SK-N-SH (cell line): ENCODE measurements around the gene GPD1L. TPM values are rescaled to one million over a fixed set of nuclear protein-coding genes. Genes with fewer than 3 reads are reported as not detected.

Experiments used
- CTCF ChIA-PET: fragments of 300-600, 350-600 bp; formaldehyde crosslinking; extraction: SDS; loops from one replicate; lab custom pipeline; 2021; lab: Yijun Ruan, JAX
- POLR2A ChIA-PET: fragments of 350-600 bp; sonication (Branson Sonifier 250); formaldehyde crosslinking; extraction: SDS; loops from one replicate; lab custom pipeline; 2020; ENCODE audit warnings: antibody characterized with exemption, inconsistent platforms; lab: Yijun Ruan, JAX
- DNase-seq: peaks from one replicate; pipeline ENCODE4 v3.0.0; 2012
- H2AFZ ChIP-seq: fragments of 200-600 bp; sonication (generic); 2 replicates; pipeline ENCODE4 v1.8.1; 2016; ENCODE audit warnings: antibody characterized with exemption, mild to moderate bottlenecking, low read depth
- H3F3A ChIP-seq: fragments of 200-600 bp; sonication (generic); replicated peaks from 2 replicates; pipeline ENCODE3; 2016; ENCODE audit warnings: antibody characterized with exemption, mild to moderate bottlenecking; ENCODE audit not compliant: insufficient read depth
- H3K27ac ChIP-seq, 2 experiments: fragments of 200-500 bp in 1 of 2; fragments of 200-600 bp in 1 of 2; sonication (Bioruptor generic) in 1 of 2; sonication (generic), shearing (Covaris generic) in 1 of 2; 2 replicates each; pipeline versions ENCODE4 v1.5.1 to v1.6.1; 2014 to 2016; ENCODE audit warnings: low read depth in 2 of 2, inconsistent platforms in 1 of 2, low read length in 1 of 2, mild to moderate bottlenecking in 1 of 2, mixed read lengths in 1 of 2
- H3K27me3 ChIP-seq: fragments of 200-600 bp; sonication (generic), shearing (Covaris generic); 2 replicates; pipeline ENCODE4 v1.6.1; 2016; ENCODE audit warnings: mixed run types; ENCODE audit not compliant: insufficient read depth
- H3K36me3 ChIP-seq, 2 experiments: fragments of 200-500 bp in 1 of 2; fragments of 200-600 bp in 1 of 2; sonication (Bioruptor generic) in 1 of 2; sonication (generic) in 1 of 2; replicated peaks in 1 of 2; 2 replicates each; pipeline versions ENCODE3 to v1.5.1; 2014 to 2016; ENCODE audit warnings: low read length in 1 of 2, mild to moderate bottlenecking in 1 of 2; ENCODE audit not compliant: insufficient read depth in 2 of 2, control insufficient read depth in 1 of 2
- H3K4me1 ChIP-seq, 2 experiments: fragments of 200-500 bp in 1 of 2; fragments of 200-600 bp in 1 of 2; sonication (Bioruptor generic) in 1 of 2; sonication (generic), shearing (Covaris generic) in 1 of 2; 2 replicates each; pipeline versions ENCODE4 v1.5.1 to v1.6.1; 2014 to 2016; ENCODE audit warnings: low read depth in 1 of 2, low read length in 1 of 2, mixed run types in 1 of 2; ENCODE audit not compliant: insufficient read depth in 2 of 2, control insufficient read depth in 1 of 2
- H3K4me2 ChIP-seq: fragments of 200-600 bp; sonication (generic), shearing (Covaris generic); 2 replicates; pipeline ENCODE4 v1.6.1; 2017; ENCODE audit warnings: mixed run types
- H3K4me3 ChIP-seq, 2 experiments: fragments of 200-500 bp in 1 of 2; fragments of 200-600 bp in 1 of 2; sonication (Bioruptor generic) in 1 of 2; sonication (generic), shearing (Covaris generic) in 1 of 2; 2 replicates each; pipeline versions ENCODE4 v1.5.1 to v1.8.1; 2014 to 2016; ENCODE audit warnings: low read depth in 2 of 2, inconsistent platforms in 1 of 2, low read length in 1 of 2, mild to moderate bottlenecking in 1 of 2, mixed read lengths in 1 of 2, moderate library complexity in 1 of 2
- H3K79me2 ChIP-seq: fragments of 200-600 bp; sonication (generic); 2 replicates; pipeline ENCODE4 v1.8.1; 2017; ENCODE audit warnings: mild to moderate bottlenecking; ENCODE audit not compliant: insufficient read depth
- H3K9ac ChIP-seq: fragments of 200-600 bp; sonication (generic); 2 replicates; pipeline ENCODE4 v1.6.1; 2017; ENCODE audit warnings: mixed run types
- H3K9me2 ChIP-seq: fragments of 200-600 bp; sonication (generic); 2 replicates; pipeline ENCODE4 v1.6.1; 2017; ENCODE audit warnings: mixed run types
- H3K9me3 ChIP-seq: fragments of 200-600 bp; sonication (generic); 2 replicates; pipeline ENCODE4 v1.6.1; 2017; ENCODE audit warnings: mixed run types, mild to moderate bottlenecking, moderate library complexity
- H4K20me1 ChIP-seq: fragments of 200-600 bp; sonication (generic); 2 replicates; pipeline ENCODE4 v1.6.1; 2017; ENCODE audit warnings: mild to moderate bottlenecking, mixed run types; ENCODE audit not compliant: insufficient read depth
- CHD2 ChIP-seq: fragments of 150-350 bp; IDR thresholded peaks from 2 replicates; pipeline ENCODE4 v1.6.1; 2018; ENCODE audit warnings: low read length; ENCODE audit not compliant: partially characterized antibody
- ELF1 ChIP-seq: IDR thresholded peaks from 2 replicates; pipeline ENCODE4 v1.4.0; 2012
- EP300 ChIP-seq, 2 experiments: IDR thresholded peaks; 2 replicates each; pipeline versions ENCODE4 v1.4.0 to v1.6.1; 2012; ENCODE audit warnings: borderline replicate concordance in 1 of 2, low read depth in 1 of 2, low read length in 1 of 2
- EZH2phosphoT487 ChIP-seq: fragments of 200-600 bp; sonication (generic); IDR thresholded peaks from 2 replicates; pipeline ENCODE4 v1.6.1; 2017; ENCODE audit warnings: low read depth, mixed run types, mild to moderate bottlenecking, antibody characterized with exemption, moderate library complexity, borderline replicate concordance
- FOSL2 ChIP-seq: IDR thresholded peaks from 2 replicates; pipeline ENCODE4 v1.4.0; 2012; ENCODE audit warnings: low read depth, mild to moderate bottlenecking, moderate library complexity, borderline replicate concordance
- FOXM1 ChIP-seq: IDR thresholded peaks from 2 replicates; pipeline ENCODE4 v1.4.0; 2012; ENCODE audit warnings: low read depth, mild to moderate bottlenecking
- GATA2 ChIP-seq: sonication (generic); formaldehyde crosslinking; IDR thresholded peaks from 2 replicates; pipeline ENCODE4 v1.5.0; 2020; ENCODE audit warnings: mild to moderate bottlenecking, missing genetic modification reagents
- JUND ChIP-seq: IDR thresholded peaks from 2 replicates; pipeline ENCODE4 v1.4.0; 2012
- MEF2A ChIP-seq: IDR thresholded peaks from 2 replicates; pipeline ENCODE4 v1.4.0; 2012; ENCODE audit warnings: low read depth, borderline replicate concordance
- MXI1 ChIP-seq: IDR thresholded peaks from 2 replicates; pipeline ENCODE4 v1.6.1; 2012; ENCODE audit warnings: mild to moderate bottlenecking, low read depth, low read length, improper control_type of control experiment
- NFIC ChIP-seq: IDR thresholded peaks from 2 replicates; pipeline ENCODE4 v1.4.0; 2012; ENCODE audit warnings: borderline replicate concordance
- NRF1 ChIP-seq: IDR thresholded peaks from 2 replicates; pipeline ENCODE4 v1.6.1; 2012; ENCODE audit warnings: low read depth, mild to moderate bottlenecking, low read length
- POLR2AphosphoS5 ChIP-seq: IDR thresholded peaks from 2 replicates; pipeline ENCODE4 v1.6.1; 2012; ENCODE audit warnings: low read depth, low read length
- RAD21 ChIP-seq: IDR thresholded peaks from 2 replicates; pipeline ENCODE4 v1.6.1; 2012; ENCODE audit warnings: mild to moderate bottlenecking, low read length
- RFX5 ChIP-seq: IDR thresholded peaks from 2 replicates; pipeline ENCODE4 v1.6.1; 2012; ENCODE audit warnings: mild to moderate bottlenecking, improper control_type of control experiment, low read length
- RXRA ChIP-seq: IDR thresholded peaks from 2 replicates; pipeline ENCODE4 v1.4.0; 2012; ENCODE audit warnings: low read depth, mild to moderate bottlenecking, borderline replicate concordance
- SIN3A ChIP-seq: IDR thresholded peaks from 2 replicates; pipeline ENCODE4 v1.6.1; 2012; ENCODE audit warnings: low read depth, mild to moderate bottlenecking, low read length, moderate library complexity, borderline replicate concordance
- TAF1 ChIP-seq: IDR thresholded peaks from 2 replicates; pipeline ENCODE4 v1.6.1; 2012; ENCODE audit warnings: low read depth, mild to moderate bottlenecking, low read length, moderate library complexity, borderline replicate concordance
- TEAD4 ChIP-seq: IDR thresholded peaks from 2 replicates; pipeline ENCODE4 v1.4.0; 2012; ENCODE audit warnings: mild to moderate bottlenecking, borderline replicate concordance; ENCODE audit not compliant: insufficient read depth
- YY1 ChIP-seq: IDR thresholded peaks from 2 replicates; pipeline ENCODE4 v1.4.0; 2012; ENCODE audit warnings: low read depth, mild to moderate bottlenecking
- WGBS: methylation state at CpG from one replicate; pipeline ENCODE4 v1.1.6; 2017; ENCODE audit warnings: low lambda C conversion rate; 5-methylcytosine and 5-hydroxymethylcytosine counted together
- polyA plus RNA-seq, 3 experiments: library from polyadenylated mRNA; depleted of rRNA; stranded (reverse); fragments of >200 nt; gene quantifications; 2 replicates each; pipeline ENCODE4 v1.2.3, GENCODE V29; 2012
- TF ChIP-seq, protein P1 (sequence below): IDR thresholded peaks from 2 replicates; pipeline ENCODE4 v1.4.0; 2012; ENCODE audit warnings: low read depth, borderline replicate concordance
- TF ChIP-seq, protein P2 (sequence below): IDR thresholded peaks from 2 replicates; pipeline ENCODE4 v1.4.0; 2012; ENCODE audit warnings: low read depth
- TF ChIP-seq, protein P3 (sequence below): fragments of 150-350 bp; IDR thresholded peaks from 2 replicates; pipeline ENCODE4 v1.6.1; 2017; ENCODE audit warnings: antibody characterized with exemption, low read length, low read depth, borderline replicate concordance
- TF ChIP-seq, protein P4 (sequence below): fragments of 150-350 bp; IDR thresholded peaks from 2 replicates; pipeline ENCODE4 v1.6.1; 2016; ENCODE audit warnings: mild to moderate bottlenecking, low read depth, low read length
- TF ChIP-seq, protein P5 (sequence below): IDR thresholded peaks from 2 replicates; pipeline ENCODE4 v1.4.0; 2012; ENCODE audit warnings: low read depth, borderline replicate concordance
- TF ChIP-seq, protein P6 (sequence below): fragments of 200-600 bp; sonication (generic); IDR thresholded peaks from 2 replicates; pipeline ENCODE4 v1.6.1; 2017; ENCODE audit warnings: antibody characterized with exemption, mild to moderate bottlenecking, moderate library complexity

Gene GPD1L
- 6.1 and 7.7 TPM in 2 replicates for polyA plus RNA-seq (2012; rRNA removed)
- 8.0 and 8.7 TPM in 2 replicates for polyA plus RNA-seq (2012; cell fraction: cytosol; rRNA removed)
- 6.9 and 7.6 TPM in 2 replicates for polyA plus RNA-seq (2012; cell fraction: nucleus; rRNA removed)

DNA sequence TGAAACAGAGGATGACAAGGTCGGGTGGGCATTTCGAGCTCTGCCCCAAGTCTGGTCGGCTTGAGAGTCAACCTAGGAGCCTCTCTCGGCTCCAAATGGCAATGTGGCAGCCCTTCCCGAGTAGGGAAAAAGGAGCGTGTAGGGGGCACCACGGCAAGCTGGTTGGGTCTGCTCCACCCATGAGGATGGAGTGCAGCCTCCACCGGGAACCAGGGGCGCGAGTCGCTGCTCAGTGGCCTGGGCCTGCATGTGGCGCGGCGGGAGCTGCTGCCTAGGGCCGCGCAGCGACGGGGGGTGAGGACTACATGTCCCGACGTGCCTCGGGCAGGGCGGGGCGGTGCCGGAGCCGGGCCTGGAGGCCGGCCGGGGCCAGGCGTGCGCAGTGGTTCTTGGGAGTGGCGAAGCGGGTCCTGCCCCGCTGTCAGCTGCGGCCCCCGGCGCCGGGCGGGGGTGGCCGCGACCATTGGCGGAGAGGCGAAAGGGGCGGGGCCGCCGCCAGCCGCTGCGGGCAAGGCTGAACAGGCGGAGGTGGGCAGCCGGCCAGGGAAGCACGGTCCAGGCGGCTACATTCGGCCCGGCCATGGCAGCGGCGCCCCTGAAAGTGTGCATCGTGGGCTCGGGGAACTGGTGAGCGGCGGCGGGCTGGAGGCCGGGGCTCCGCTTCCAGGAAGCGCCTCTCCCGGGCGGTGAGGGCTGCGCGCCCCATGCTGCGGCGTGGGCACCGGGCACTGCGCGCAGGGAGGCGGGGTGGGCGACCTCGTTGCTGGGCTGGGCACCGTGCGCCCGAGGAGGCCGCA lies at the start of gene GPD1L:
Gene GPD1L (plus strand): TSS at position 489 of the 797 bp plus-strand sequence. CDS start 92 bp downstream, at position 581.
- H3K9me2 ChIP-seq, result no peaks in the 10 kb centered on the region
- no peaks in the 10 kb centered on the region for H3K36me3 ChIP-seq
- peak within 1 kb of the TSS in 1 of 2 experiments; percentile 51; a peak in 1 of 4 replicates for H3K27ac ChIP-seq
- peak; percentile 98 for DNase-seq
- no peak within 1 kb of the TSS; the same call in 1 of the 2 replicates for H3K9ac ChIP-seq
- ChIA-PET CTCF (interaction anchor here (1.2 kb wide), 1 partner anchor 38 kb away, joined by 4 read pairs; no protein-coding TSS in a partner anchor), POLR2A (interaction anchor here (0.7 kb wide), 1 partner anchor 33 kb away, joined by 3 read pairs; no protein-coding TSS in a partner anchor)
- peak within 1 kb of the TSS; percentile 82 for H2AFZ ChIP-seq
- 11% methylated on average over 10 of the region's 78 CpGs for WGBS
- H3K9me3 ChIP-seq, result no peaks in the 10 kb centered on the region
- H3F3A ChIP-seq, result no peaks in the 10 kb centered on the region
- H3K4me1 ChIP-seq, result peaks cover 0 to 21% of the 10 kb centered on the region in 2 experiments; a peak in 1 of 4 replicates
- H3K27me3 ChIP-seq, result no peaks in the 10 kb centered on the region
- H3K4me3 ChIP-seq, result peak within 1 kb of the TSS; percentile 70 to 73
- no peaks in the 10 kb centered on the region for H3K79me2 ChIP-seq
- no peaks in the 10 kb centered on the region for H4K20me1 ChIP-seq
- peak within 1 kb of the TSS; percentile 88 for H3K4me2 ChIP-seq
- TF ChIP-seq, protein P1, sequence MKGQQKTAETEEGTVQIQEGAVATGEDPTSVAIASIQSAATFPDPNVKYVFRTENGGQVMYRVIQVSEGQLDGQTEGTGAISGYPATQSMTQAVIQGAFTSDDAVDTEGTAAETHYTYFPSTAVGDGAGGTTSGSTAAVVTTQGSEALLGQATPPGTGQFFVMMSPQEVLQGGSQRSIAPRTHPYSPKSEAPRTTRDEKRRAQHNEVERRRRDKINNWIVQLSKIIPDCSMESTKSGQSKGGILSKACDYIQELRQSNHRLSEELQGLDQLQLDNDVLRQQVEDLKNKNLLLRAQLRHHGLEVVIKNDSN, result no peak
- TF ChIP-seq GATA2 (CRISPR knock-in tag), result no peak
- TF ChIP-seq RFX5, result no peak
- TF ChIP-seq, protein P2, sequence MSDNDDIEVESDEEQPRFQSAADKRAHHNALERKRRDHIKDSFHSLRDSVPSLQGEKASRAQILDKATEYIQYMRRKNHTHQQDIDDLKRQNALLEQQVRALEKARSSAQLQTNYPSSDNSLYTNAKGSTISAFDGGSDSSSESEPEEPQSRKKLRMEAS, result peak; percentile 46; the same call in 1 of the 2 replicates
- no peak for TF ChIP-seq TEAD4
- TF ChIP-seq MXI1, result peak; percentile 79
- TF ChIP-seq TAF1, result no peak
- no peak for TF ChIP-seq FOSL2
- no peak for TF ChIP-seq RXRA
- no peak for TF ChIP-seq ELF1
- TF ChIP-seq NFIC, result peak; percentile 68
- peak; percentile 81 for TF ChIP-seq NRF1
- no peak for TF ChIP-seq CHD2
- TF ChIP-seq, protein P3, sequence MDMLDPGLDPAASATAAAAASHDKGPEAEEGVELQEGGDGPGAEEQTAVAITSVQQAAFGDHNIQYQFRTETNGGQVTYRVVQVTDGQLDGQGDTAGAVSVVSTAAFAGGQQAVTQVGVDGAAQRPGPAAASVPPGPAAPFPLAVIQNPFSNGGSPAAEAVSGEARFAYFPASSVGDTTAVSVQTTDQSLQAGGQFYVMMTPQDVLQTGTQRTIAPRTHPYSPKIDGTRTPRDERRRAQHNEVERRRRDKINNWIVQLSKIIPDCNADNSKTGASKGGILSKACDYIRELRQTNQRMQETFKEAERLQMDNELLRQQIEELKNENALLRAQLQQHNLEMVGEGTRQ, result no peak
- TF ChIP-seq EP300 (IDR thresholded peaks at IDR 0.05; ENCODE audit: borderline replicate concordance in 1 of 2, low read depth in 1 of 2, low read length in 1 of 2), result no peak
- TF ChIP-seq SIN3A, result no peak
- TF ChIP-seq, protein P4, sequence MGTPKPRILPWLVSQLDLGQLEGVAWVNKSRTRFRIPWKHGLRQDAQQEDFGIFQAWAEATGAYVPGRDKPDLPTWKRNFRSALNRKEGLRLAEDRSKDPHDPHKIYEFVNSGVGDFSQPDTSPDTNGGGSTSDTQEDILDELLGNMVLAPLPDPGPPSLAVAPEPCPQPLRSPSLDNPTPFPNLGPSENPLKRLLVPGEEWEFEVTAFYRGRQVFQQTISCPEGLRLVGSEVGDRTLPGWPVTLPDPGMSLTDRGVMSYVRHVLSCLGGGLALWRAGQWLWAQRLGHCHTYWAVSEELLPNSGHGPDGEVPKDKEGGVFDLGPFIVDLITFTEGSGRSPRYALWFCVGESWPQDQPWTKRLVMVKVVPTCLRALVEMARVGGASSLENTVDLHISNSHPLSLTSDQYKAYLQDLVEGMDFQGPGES, result no peak
- TF ChIP-seq, protein P5, sequence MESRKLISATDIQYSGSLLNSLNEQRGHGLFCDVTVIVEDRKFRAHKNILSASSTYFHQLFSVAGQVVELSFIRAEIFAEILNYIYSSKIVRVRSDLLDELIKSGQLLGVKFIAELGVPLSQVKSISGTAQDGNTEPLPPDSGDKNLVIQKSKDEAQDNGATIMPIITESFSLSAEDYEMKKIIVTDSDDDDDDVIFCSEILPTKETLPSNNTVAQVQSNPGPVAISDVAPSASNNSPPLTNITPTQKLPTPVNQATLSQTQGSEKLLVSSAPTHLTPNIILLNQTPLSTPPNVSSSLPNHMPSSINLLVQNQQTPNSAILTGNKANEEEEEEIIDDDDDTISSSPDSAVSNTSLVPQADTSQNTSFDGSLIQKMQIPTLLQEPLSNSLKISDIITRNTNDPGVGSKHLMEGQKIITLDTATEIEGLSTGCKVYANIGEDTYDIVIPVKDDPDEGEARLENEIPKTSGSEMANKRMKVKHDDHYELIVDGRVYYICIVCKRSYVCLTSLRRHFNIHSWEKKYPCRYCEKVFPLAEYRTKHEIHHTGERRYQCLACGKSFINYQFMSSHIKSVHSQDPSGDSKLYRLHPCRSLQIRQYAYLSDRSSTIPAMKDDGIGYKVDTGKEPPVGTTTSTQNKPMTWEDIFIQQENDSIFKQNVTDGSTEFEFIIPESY, result no peak
- TF ChIP-seq, protein P6, sequence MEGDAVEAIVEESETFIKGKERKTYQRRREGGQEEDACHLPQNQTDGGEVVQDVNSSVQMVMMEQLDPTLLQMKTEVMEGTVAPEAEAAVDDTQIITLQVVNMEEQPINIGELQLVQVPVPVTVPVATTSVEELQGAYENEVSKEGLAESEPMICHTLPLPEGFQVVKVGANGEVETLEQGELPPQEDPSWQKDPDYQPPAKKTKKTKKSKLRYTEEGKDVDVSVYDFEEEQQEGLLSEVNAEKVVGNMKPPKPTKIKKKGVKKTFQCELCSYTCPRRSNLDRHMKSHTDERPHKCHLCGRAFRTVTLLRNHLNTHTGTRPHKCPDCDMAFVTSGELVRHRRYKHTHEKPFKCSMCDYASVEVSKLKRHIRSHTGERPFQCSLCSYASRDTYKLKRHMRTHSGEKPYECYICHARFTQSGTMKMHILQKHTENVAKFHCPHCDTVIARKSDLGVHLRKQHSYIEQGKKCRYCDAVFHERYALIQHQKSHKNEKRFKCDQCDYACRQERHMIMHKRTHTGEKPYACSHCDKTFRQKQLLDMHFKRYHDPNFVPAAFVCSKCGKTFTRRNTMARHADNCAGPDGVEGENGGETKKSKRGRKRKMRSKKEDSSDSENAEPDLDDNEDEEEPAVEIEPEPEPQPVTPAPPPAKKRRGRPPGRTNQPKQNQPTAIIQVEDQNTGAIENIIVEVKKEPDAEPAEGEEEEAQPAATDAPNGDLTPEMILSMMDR, result no peak
- TF ChIP-seq POLR2AphosphoS5, result no peak
- TF ChIP-seq JUND, result no peak
- no peak for TF ChIP-seq MEF2A
- no peak for TF ChIP-seq YY1
- TF ChIP-seq EZH2phosphoT487, result no peak
- TF ChIP-seq RAD21, result no peak
- TF ChIP-seq FOXM1, result no peak
